Ovary (tissue), 9 donors: ENCODE measurements around the gene PITPNM3. TPM values are rescaled to one million over a fixed set of nuclear protein-coding genes. Genes with fewer than 3 reads are reported as not detected.

Experiments used
- DNase-seq, 5 donors: peaks; one replicate each; pipeline ENCODE4 v3.0.0-alpha.2; 2019 to 2020
- H3K27ac ChIP-seq, 2 donors: fragments of 200-600 bp; one replicate each; pipeline versions ENCODE4 v1.5.1 to v1.8.0; 2019 to 2022
- H3K27me3 ChIP-seq: fragments of 200-600 bp; one replicate; pipeline ENCODE4 v1.8.0; 2022
- H3K36me3 ChIP-seq: fragments of 200-600 bp; sonication (generic); one replicate; pipeline ENCODE4 v1.5.1; 2019
- H3K4me1 ChIP-seq: one replicate; pipeline ENCODE4 v1.8.1; 2013; ENCODE audit warnings: mild to moderate bottlenecking, moderate library complexity; ENCODE audit not compliant: insufficient read depth
- H3K4me3 ChIP-seq: fragments of 200-600 bp; sonication (generic); one replicate; pipeline ENCODE4 v1.5.1; 2017
- H3K9me3 ChIP-seq, 2 donors: fragments of 200-600 bp in 1 of 2; sonication (generic) in 1 of 2; one replicate each; pipeline versions ENCODE4 v1.5.1 to v1.8.1; 2013 to 2019; ENCODE audit warnings: mild to moderate bottlenecking in 1 of 2, moderate library complexity in 1 of 2
- EP300 ChIP-seq: sonication (generic); formaldehyde crosslinking; IDR thresholded peaks from one replicate; pipeline ENCODE4 v1.6.1; 2017; ENCODE audit warnings: antibody characterized with exemption
- POLR2A ChIP-seq: fragments of 450-650 bp; IDR thresholded peaks from one replicate; pipeline ENCODE4 v1.6.1; 2017; ENCODE audit warnings: antibody characterized with exemption, mild to moderate bottlenecking, moderate library complexity
- WGBS, 3 donors: extraction: QIAGEN DNeasy Blood & Tissue Kit in 1 of 3; methylation state at CpG; one replicate each; pipeline versions ENCODE4 v1.1.5 to v1.1.7; 2013 to 2017; 5-methylcytosine and 5-hydroxymethylcytosine counted together
- intact Hi-C, 4 donors: fragments of 100-400 bp; cut with DNase I; formaldehyde crosslinking; loops; one replicate each; pipeline versions ENCODE4 v1.11.0 to v1.15.1; 2022 to 2023
- polyA plus RNA-seq, 2 donors: library from polyadenylated mRNA; stranded (reverse); fragments of 200-250 nt in 1 of 2; fragments of 350-450 nt in 1 of 2; fragmentation: Illumina TruSeq in 1 of 2; extraction: RNeasy Lipid Tissue Mini Kit (QIAGEN cat#74804) in 1 of 2; gene quantifications; one replicate each; pipeline ENCODE4 v1.2.3, GENCODE V29; 2013 to 2014
- small RNA-seq: library from RNA; depleted of rRNA; stranded (forward); fragments of <200 nt; gene quantifications from one replicate; pipeline ENCODE3, GENCODE V24; 2016
- total RNA-seq, 7 donors: library from RNA; depleted of rRNA in 2 of 7; stranded (reverse); fragments of >200 nt in 2 of 7; fragmentation: NEBNext Ultra II Directional in 3 of 7; extraction: Animal tissue kit (Norgen Biotek cat#: 25700) in 3 of 7; gene quantifications; one replicate each; pipeline versions ENCODE4 v1.1.0 to v1.2.4, GENCODE V29; 2016 to 2023
- TF ChIP-seq, protein P1 (sequence below), 3 donors: fragments of 450-650 bp in 2 of 3; fragments of 200-600 bp in 1 of 3; IDR thresholded peaks; one replicate each; pipeline versions ENCODE4 v1.5.1 to v1.8.0; 2016 to 2022; ENCODE audit warnings: antibody characterized with exemption in 3 of 3, mild to moderate bottlenecking in 1 of 3
- donor health status: DM: no; HTN: no; CAD: no; lungs with moderate emphysema.
- donor health status: DM: no; HTN: no; CAD: no.
- donor health status: Bipolar disorder and iron deficiency.
- donor health status: DM: yes; HTN: yes; CAD: no.
- donor health status: DM: no; HTN: no; CAD: no.
- donor health status: DM: yes; HTN: yes; CAD: no.

PITPNM3 gene
- total and polyA plus RNA-seq, 9 donors: 10.0 to 68.7 (median 17.9) TPM

DNA sequence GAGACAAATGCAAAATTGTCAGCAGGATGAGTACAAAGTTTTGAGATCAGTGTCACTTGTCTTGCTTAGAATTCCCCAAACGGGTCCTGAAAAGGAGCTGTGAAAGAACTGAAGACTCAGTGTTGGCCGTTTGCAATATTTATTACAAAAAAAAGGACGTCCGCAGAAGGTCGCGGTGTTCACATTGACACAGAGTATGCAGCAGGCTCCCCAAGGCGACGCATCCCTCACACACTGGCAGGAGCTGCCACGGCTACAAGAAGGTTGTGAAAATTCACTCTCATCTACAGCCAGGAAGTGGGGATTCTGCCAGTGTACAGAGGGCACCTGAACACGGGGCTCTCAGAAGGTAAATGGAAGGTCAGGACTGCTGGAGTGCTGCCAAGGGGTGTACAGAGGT, 147.6 kb downstream of the PITPNM3 start:
- H3K9me3 ChIP-seq: no peaks in the 10 kb centered on the region
- no peaks in the 10 kb centered on the region for H3K4me1 ChIP-seq
- intact Hi-C loops: no loop called here
- H3K36me3 ChIP-seq: no peaks in the 10 kb centered on the region
- TF ChIP-seq EP300 (no peak), POLR2A (no peak)
- TF ChIP-seq, protein P1, sequence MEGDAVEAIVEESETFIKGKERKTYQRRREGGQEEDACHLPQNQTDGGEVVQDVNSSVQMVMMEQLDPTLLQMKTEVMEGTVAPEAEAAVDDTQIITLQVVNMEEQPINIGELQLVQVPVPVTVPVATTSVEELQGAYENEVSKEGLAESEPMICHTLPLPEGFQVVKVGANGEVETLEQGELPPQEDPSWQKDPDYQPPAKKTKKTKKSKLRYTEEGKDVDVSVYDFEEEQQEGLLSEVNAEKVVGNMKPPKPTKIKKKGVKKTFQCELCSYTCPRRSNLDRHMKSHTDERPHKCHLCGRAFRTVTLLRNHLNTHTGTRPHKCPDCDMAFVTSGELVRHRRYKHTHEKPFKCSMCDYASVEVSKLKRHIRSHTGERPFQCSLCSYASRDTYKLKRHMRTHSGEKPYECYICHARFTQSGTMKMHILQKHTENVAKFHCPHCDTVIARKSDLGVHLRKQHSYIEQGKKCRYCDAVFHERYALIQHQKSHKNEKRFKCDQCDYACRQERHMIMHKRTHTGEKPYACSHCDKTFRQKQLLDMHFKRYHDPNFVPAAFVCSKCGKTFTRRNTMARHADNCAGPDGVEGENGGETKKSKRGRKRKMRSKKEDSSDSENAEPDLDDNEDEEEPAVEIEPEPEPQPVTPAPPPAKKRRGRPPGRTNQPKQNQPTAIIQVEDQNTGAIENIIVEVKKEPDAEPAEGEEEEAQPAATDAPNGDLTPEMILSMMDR (IDR thresholded peaks at IDR 0.05): no peak
- DNase-seq: no peak
- no peak overlapping the region for H3K27ac ChIP-seq
- no peak overlapping the region for H3K4me3 ChIP-seq
- no peaks in the 10 kb centered on the region for H3K27me3 ChIP-seq
- 48 to 65% (median 52%) methylated on average over 10 of the region's 10 CpGs for WGBS, 3 donors

- no peak for DNase-seq
- no peaks in the 10 kb centered on the region for H3K36me3 ChIP-seq
- no peaks in the 10 kb centered on the region for H3K4me1 ChIP-seq
- intact Hi-C loops: no loop called here
- H3K4me3 ChIP-seq: no peak overlapping the region
- no peak for TF ChIP-seq EP300
- no peak for TF ChIP-seq POLR2A
- TF ChIP-seq, protein P1 (IDR thresholded peaks at IDR 0.05): no peak
- H3K27ac ChIP-seq: no peak overlapping the region
- WGBS, 3 donors: 59 to 72% (median 64%) methylated on average over 6 of the region's 6 CpGs
- no peaks in the 10 kb centered on the region for H3K27me3 ChIP-seq
- H3K9me3 ChIP-seq: no peaks in the 10 kb centered on the region
Observed at GRCh38 chr17:6408276-6408675, 148.1 kb downstream of the PITPNM3 start.

DNA sequence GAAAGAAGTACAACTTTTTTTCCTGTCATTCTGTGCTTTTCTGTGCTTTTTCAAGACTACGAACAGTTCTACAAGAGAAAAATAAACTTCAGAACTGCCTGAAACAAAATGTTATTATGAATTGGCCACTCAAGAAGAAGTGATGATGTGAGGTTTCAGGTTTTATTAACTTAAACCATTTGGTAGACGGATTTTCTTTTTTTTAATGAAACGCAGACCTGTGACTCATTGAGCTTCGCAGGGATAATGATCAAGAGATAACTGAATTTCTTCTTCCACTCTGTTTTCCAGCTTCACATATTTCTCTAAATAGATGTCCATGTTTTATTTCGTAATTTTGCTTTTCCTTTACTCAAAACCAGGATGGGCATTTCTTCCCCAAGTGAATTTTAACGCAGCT, 154.1 kb downstream of the PITPNM3 start:
- no peak for DNase-seq
- no peaks in the 10 kb centered on the region for H3K9me3 ChIP-seq
- 79 to 80% (median 79%) methylated on average over 6 of the region's 6 CpGs for WGBS, 3 donors
- no peak for TF ChIP-seq EP300
- TF ChIP-seq, protein P1 (IDR thresholded peaks at IDR 0.05): no peak
- TF ChIP-seq POLR2A: no peak
- intact Hi-C loops: no loop called here
- no peaks in the 10 kb centered on the region for H3K36me3 ChIP-seq
- H3K4me3 ChIP-seq: no peak overlapping the region
- H3K27me3 ChIP-seq: no peaks in the 10 kb centered on the region
- H3K27ac ChIP-seq: no peak overlapping the region
- no peaks in the 10 kb centered on the region for H3K4me1 ChIP-seq

Small RNA genes within 50 kb of the gene (small RNA-seq; reads per million reads assigned to genes)
- gene RF00017 (not detected), gene RNA5SP435 (1.3 reads per million, percentile 63 among the genes with 10 or more reads in this experiment)

Other genes starting within 250 kb of the PITPNM3 start
- not detected for gene AIPL1, start 121.4 kb downstream of the PITPNM3 start, total RNA-seq
- not detected for gene AIPL1, start 121.4 kb downstream of the PITPNM3 start, polyA plus RNA-seq
- gene PIMREG, start 112.1 kb downstream of the PITPNM3 start, total RNA-seq: 1 to 10 TPM in 1 of 7 donors, under 1 TPM in 5, not detected in 1; 0.20 to 4.7 (median 0.73) TPM
- gene PIMREG, start 112.1 kb downstream of the PITPNM3 start, polyA plus RNA-seq: under 1 TPM; 0.58 to 0.78 TPM
- gene KIAA0753, start 84.2 kb upstream of the PITPNM3 start, total RNA-seq: 10 to 100 TPM; 14.4 to 32.3 (median 20.3) TPM
- 10 to 100 TPM; 12.1 to 15.4 TPM for gene KIAA0753, start 84.2 kb upstream of the PITPNM3 start, polyA plus RNA-seq
- 100 to 1,000 TPM in 2 of 7 donors, 10 to 100 TPM in 5; 19.0 to 104 (median 36.1) TPM for gene TXNDC17, start 84.5 kb upstream of the PITPNM3 start, total RNA-seq
- gene TXNDC17, start 84.5 kb upstream of the PITPNM3 start, polyA plus RNA-seq: 10 to 100 TPM; 44.9 to 61.9 TPM
- 10 to 100 TPM; 15.0 to 21.9 (median 19.0) TPM for gene MED31, start 95.0 kb upstream of the PITPNM3 start, total RNA-seq
- 10 to 100 TPM; 15.2 to 17.1 TPM for gene MED31, start 95.0 kb upstream of the PITPNM3 start, polyA plus RNA-seq
- gene C17orf100, start 95.2 kb upstream of the PITPNM3 start, total RNA-seq: 1 to 10 TPM in 6 of 7 donors, under 1 TPM in 1; 0.81 to 2.1 (median 1.6) TPM
- 1 to 10 TPM; 1.2 to 2.0 TPM for gene C17orf100, start 95.2 kb upstream of the PITPNM3 start, polyA plus RNA-seq
- 1 to 10 TPM in 5 of 7 donors, under 1 TPM in 2; 0.57 to 2.6 (median 1.5) TPM for gene SLC13A5, start 156.8 kb upstream of the PITPNM3 start, total RNA-seq
- under 1 TPM; 0.45 to 0.94 TPM for gene SLC13A5, start 156.8 kb upstream of the PITPNM3 start, polyA plus RNA-seq
- gene XAF1, start 199.5 kb upstream of the PITPNM3 start, total RNA-seq: 100 to 1,000 TPM in 2 of 7 donors, 10 to 100 TPM in 5; 33.3 to 111 (median 64.8) TPM
- 100 to 1,000 TPM in 1 of 2 donors, 10 to 100 TPM in 1; 81.4 to 105 TPM for gene XAF1, start 199.5 kb upstream of the PITPNM3 start, polyA plus RNA-seq
- 1 to 10 TPM in 3 of 7 donors, under 1 TPM in 4; 0.11 to 2.4 (median 0.81) TPM for gene FBXO39, start 219.7 kb upstream of the PITPNM3 start, total RNA-seq
- 1 to 10 TPM in 1 of 2 donors, under 1 TPM in 1; 0.88 to 1.2 TPM for gene FBXO39, start 219.7 kb upstream of the PITPNM3 start, polyA plus RNA-seq